Sciatic nerve (tissue), 2 donors: Measurements from ENCODE around the gene GNAZ. TPM values are rescaled to one million over a fixed set of nuclear protein-coding genes. Genes with fewer than 3 reads are reported as not detected.

Source experiments
- ATAC-seq: fragments of 200-7000 bp; cut with Tn5 transposase; one replicate; pipeline ENCODE4 v1.9.1; 2020; ENCODE audit warnings: mild to moderate bottlenecking, moderate library complexity
- DNase-seq: peaks from one replicate; pipeline ENCODE4 v3.0.0-alpha.2; 2020; ENCODE audit warnings: low spot score
- intact Hi-C: fragments of 100-400 bp; cut with DNase I; formaldehyde crosslinking; loops from one replicate; pipeline ENCODE4 v1.14.2; 2022
- total RNA-seq: library from RNA; stranded (reverse); fragmentation: NEBNext Ultra II Directional; extraction: Animal tissue kit (Norgen Biotek cat#: 25700); gene quantifications from one replicate; pipeline ENCODE4 v1.2.1, GENCODE V29; 2021
- donor health status: DM: no; HTN: no; CAD: no.
- donor health status: DM: no; HTN: no; CAD: no.

GNAZ gene
- total RNA-seq, 1 donor from 2014 or later: 22.8 TPM

DNA sequence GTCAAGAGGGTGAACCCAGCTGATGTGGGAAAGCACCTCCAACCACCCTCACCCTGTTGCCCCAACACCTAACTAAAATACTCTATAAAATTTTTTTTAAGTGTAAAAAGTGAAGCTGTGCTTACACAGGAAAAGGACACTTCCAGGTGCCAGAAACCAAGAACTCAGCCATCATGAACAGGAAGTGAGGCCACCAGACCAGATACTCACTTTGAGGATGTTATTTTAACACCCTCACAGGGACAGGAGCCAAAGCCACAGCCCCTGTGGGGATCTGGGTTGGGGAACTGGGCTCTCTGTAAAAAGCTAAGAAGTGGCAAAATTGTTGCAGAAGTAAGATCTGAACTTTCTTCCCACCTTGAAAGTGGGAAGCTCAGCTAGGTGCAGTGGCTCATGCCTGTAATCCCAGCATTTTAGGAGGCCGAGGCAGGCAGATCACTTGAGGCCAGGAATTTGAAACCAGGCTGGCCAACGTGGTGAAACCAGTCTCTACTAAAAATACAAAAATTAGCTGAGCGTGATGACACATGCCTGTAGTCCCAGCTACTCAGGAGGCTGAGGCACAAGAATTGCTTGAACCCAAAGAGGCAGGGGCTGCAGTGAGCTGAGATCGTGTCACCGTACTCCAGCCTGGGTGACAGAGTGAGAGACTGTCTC is 67.7 kb downstream of the GNAZ start:
- peak; percentile 25 for ATAC-seq
- no peak for DNase-seq
- intact Hi-C loops: no loop called here

DNA sequence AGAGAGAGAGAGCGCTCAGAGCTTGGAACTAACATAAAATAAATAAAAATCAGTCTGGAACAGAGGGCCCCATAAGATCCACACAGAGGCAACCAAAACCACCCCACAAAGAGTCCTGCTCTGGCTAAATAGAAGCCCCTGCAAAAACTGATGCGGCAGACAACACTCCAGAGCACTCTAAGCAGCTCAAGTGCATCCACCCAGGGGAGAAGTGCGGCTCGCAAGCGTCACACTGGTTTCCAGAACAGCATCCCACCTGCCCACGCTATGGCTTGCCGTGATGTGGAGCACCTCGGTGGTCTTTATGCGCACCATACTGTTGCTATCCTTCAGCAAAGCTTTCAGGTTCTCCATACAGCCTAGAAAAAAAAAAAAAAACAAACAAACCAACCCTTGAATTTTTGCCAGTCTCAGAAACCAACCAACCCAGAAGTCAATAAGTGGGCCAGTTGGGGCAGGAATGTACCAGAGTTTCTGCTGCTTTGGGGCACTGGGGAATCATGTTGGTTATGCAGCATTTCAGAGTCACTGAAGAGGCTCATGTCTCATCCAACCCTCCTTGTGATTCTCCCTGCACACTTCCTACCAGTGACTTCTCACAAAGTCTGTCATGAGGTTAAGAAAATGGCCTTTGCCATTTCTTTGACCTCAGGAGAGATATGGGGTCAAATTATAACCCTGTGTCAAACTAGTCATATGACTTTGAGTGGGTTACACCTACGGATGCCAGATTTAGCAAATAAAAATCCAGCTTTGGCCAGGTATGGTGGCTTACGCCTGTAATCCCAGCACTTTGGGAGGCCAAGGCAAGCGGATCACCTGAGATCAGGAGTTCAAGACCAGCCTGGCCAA is 68.5 kb downstream of the GNAZ start:
- no peak for DNase-seq
- no peak for ATAC-seq
- intact Hi-C loops: no loop called here

DNA sequence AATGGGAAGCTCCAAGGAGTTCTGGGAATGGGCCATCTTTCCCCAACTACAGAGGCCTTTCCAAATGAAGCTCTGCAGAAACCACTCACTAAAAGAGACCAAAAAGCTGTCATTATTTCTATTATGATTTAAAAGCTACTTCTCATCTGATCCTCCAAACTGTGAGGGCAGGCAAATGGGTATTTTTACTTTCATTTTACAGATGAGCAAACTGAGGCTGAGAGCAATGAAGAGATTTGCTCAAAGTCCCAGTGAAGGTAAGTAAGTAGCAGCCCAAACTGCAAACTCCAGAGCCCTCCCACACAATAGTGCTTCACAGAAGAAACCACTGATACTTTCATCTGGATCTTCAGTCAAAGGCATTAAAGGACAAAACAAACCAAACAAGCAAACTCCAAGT is 70.1 kb downstream of the GNAZ start:
- ATAC-seq: no peak
- DNase-seq: no peak
- intact Hi-C loops: no loop called here

DNA sequence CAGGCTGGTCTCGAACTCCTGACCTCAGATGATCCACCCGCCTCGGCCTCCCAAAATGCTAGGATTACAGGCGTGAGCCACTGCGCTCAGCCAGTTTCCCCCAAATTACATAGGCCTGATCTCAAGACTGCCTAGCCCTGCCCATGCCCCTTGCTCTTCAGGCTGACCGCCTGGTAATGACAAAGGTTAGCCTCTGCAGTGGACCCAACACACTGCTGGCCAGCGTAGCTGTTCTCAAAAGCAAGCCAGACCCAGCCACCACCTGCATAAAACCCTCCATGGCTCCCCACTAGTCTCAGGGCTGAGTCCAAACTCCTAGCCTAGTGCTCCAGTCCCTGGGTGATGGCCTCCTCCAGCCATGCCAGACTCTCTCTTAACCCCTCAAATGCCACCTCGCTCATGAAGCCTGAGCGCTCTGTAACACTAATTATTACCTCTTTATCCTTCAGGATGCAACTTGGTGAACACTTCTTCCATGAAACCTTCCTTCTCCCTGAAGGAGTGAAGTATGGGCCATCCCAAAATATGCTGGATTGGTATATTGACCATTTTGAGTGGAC is 72.3 kb downstream of the GNAZ start:
- intact Hi-C loops: no loop called here
- ATAC-seq (no peak), DNase-seq (no peak)

DNA sequence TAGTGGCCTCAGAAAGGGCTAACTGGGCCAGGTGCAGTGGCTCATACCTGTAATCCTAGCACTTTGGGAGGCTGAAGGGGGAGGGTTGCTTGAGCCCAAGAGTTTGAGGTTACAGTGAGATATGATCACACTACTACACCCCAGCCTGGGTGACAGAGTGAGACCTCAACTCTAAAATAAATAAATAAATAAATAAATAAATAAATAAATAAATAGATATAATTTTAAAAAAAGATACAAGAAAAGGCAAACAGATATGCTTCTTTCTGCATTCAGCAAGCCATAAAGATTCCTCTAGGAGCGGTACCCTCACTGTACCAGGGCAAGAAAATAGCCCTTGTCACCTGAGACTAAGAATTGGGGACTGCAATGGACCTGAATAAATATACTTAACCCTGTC is 72.8 kb downstream of the GNAZ start:
- intact Hi-C loops: no loop called here
- ATAC-seq: no peak
- DNase-seq: no peak

DNA sequence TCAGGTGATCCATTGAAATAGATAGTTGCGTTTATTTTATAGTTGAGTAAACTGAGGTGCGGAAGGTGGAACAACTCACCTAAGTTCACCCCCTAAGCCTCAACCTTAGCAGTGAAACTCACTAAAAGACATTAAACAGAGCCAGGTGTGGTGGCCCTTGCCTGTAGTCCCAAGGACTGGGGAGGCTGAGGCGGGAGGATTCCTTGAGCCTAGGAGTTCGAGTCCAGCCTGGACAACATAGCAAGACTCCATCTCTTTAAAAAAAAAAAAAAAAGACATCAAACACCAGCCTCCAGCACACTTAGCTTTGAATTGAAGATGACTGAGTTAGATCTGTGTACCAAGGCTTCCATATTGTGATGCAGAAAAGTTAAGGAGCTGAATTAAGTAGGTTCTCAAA is 74.1 kb downstream of the GNAZ start:
- intact Hi-C loops: no loop called here
- DNase-seq (no peak), ATAC-seq (no peak)

DNA sequence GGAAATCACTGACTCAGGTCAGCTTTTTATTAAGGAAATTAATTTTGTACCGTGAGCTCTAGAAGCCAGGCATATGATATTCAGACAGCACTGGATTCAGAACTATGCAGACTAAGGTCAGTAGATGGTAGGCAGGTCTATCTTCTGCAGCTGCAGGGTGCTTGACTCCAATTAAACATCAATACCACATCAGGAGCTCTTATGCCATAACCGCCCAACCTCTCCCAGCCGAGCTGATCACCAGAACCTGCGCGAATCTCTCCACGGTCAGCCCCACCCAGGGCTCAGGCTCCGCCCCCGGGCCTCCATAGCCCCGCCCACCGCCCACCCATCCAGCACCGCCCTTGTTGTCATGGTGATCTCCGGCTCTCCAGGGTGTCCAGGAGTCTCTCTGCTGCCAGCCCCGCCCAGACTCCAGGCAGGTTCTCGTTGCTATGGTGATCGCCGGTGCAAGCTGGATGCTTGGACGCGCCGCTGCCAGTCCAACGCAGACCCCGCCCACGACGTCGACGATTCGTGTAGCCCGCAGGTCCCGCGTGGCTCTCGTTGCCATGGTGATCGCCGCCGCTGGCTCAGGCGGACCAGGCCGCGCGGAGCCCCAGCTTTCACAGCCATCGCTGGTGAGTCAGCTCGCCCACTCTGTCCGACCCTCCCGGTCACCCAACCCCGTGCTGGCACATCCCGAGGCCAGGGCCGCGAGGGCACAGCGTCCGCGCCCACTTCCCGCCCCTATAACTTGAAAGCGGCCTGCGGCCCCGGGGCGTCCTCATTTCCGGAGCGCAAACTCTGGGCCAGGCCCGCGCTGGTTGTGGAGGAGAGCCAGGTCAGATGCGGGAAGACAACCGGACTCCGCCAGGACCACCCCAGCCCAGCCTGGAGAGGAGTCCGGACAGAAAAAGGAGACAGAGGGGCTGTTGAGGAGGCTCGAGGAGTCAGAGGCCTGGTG is 74.9 kb downstream of the GNAZ start, which contains the start of gene RAB36:
Gene RAB36 (plus strand): TSS at position 546 of the 946 bp plus-strand sequence. CDS start 1,140 bp downstream, outside the sequence.
- ATAC-seq (peak; percentile 95), DNase-seq (peak; percentile 100)
- intact Hi-C loops: no loop called here

DNA sequence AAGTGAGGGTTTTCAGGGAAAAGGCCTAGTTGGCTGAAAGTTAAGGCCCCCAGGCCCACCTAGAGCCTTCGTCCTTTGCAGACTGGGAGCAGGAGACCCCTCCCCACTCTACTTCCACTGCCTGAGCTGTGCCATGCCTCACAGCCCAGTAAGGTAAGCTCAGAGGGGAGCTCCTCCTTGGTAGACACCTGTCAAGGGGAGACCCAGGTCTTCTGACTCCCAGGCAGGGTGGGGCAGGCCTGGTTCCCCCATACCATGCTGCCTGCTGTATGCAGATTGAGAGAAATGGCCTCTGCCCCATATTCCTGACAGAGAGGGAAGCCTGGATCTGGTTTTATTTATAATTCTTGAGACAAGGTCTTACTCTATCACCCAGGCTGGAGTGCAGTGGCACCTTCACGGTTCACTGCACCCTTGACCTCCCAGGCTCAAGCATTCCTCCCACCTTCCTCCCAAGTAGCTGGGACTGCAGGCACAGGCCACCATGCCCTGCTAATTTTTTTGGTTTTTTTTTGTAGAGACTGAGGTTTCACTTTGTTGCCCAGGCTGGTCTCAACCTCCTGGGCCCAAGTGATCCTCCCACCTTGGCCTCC is 75.7 kb downstream of the GNAZ start:
- ATAC-seq (no peak), DNase-seq (no peak)
- intact Hi-C loops: no loop called here

DNA sequence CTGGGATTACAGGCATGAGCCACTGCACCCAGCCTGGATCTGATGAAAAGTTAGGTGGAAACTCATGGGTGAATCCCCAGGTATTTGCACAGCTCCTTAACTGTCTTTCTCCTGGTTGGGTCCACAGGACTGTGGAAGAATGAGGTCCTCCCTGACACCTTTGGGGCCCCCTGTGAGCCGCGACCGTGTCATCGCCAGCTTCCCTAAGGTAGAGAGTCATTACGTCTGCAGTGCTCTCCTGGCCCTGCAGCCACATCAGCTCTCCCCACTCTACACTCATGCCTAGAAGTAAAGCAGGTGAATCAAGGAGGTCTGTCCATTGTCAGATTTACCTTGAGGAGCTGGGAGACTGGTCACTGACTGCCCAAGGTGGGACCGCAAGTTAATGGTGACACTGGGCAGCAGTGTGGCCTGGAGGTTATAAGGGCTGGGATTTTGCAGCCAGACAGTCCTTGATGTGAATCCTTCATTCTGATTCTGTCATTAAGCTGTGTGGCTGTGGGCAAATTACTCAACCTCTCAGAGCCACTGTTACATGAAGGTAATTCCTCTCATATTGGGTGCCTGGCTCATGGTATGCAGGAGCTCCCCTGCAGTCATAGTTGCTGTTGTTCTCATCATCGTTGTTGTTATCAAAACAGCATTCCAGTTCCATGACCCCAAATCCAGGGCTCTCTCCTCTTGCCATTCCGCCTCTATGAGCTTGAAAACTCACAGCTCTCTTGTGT is 76.3 kb downstream of the GNAZ start:
- intact Hi-C loops: no loop called here
- ATAC-seq: no peak
- DNase-seq: no peak

DNA sequence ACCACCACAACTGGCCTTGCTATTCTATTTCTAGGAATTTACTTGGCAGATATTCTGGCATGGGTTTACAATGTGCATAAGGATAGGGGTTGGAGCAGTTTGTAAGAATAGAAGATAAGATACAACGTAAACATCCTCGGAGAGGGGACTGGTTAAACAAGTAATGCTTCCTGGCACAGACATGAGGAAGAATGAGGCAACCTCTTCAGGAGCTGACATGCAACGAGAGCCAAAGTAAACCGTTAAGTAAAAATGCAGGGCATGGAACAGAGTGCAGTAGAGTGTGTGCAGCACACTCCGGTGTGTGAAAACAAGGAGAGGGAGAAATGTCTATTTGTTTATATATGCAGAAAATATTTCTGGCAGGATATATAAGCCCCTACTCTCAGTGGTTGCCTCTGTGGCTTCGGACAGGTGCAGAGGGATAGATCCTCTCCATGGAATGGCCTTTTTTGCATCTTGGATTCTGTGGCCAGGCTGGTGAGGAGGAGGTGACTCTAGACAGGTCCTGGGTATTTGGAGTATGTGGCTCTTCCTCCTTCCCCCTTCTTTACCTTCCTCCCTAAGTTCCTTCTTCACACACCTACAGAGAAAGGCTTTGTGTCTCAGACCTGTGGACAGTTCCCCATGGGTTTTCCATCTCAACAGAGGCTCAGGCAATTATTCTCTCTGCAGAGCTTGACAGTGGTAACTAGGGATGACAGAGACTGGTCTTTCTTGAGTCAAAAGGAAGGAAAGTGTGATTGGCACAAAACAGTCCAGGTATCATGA is 77.5 kb downstream of the GNAZ start:
- intact Hi-C loops: no loop called here
- ATAC-seq (no peak), DNase-seq (no peak)

DNA sequence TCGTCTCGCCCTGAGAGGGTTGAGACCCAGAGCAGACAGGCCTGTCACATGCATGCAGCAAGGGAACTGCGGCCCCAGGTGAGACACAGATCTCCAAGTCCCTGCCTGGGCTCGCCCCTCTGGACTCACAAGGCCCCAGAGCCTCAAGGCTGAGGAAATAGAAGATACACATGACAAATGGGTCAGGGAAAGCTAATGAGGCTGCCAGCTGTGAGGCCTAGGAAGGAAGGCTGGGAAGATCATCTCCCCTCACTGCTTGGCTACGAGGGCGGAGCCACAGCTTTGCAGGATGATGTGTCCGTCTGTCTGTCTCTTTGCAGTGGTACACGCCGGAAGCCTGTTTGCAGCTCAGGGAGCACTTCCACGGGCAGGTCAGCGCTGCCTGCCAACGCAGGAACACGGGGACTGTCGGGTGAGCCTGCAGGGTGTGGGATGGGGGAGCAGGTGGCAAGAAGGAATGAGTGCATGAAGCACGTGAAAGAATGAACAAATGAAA is 79.5 kb downstream of the GNAZ start:
- intact Hi-C loops: no loop called here
- no peak for ATAC-seq
- DNase-seq: no peak

DNA sequence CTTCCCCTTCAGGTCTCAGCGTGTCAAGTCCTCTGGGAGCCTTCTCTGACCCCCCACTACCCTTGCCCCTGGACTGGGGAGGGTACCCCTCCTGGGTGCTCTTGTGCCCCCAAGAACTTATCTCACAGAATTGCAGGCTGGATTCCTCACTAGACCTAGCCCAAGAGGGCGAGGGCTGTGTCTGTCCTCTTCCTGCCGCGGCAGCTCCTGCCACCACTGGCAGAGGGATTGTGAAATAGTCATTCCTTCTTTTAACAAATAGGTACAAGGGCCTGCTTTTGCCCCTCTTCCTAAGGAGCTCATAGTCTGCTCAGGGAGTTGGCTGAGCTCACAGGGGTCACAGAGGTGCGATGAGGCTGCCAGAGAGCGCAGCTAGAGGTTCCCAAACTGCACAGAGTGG is 80.4 kb downstream of the GNAZ start:
- ATAC-seq (no peak), DNase-seq (no peak)

DNA sequence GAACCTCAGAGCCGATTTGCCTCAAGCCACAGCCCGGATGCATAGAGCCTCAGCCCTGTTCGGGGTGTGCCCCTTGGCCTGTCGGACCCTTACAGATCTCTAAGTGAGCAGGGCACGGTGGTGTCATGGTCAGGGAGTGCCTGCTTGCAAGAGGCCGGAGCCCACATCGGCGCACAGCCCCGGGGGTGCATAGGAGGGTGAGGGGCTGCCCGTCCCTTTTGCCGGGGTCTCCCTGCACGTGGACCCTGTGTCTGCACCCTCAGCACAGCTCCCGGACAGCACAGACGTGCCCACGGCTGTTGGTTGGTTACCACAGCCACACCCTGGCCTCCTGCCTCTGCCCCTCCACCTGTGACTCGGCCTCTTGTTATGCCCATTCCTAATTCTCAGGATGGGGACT is 81.5 kb downstream of the GNAZ start:
- ATAC-seq (no peak), DNase-seq (no peak)
- intact Hi-C loops: no loop called here

More for the DNA sequence above, 80.4 kb downstream of the GNAZ start:
- intact Hi-C loops: no loop called here

DNA sequence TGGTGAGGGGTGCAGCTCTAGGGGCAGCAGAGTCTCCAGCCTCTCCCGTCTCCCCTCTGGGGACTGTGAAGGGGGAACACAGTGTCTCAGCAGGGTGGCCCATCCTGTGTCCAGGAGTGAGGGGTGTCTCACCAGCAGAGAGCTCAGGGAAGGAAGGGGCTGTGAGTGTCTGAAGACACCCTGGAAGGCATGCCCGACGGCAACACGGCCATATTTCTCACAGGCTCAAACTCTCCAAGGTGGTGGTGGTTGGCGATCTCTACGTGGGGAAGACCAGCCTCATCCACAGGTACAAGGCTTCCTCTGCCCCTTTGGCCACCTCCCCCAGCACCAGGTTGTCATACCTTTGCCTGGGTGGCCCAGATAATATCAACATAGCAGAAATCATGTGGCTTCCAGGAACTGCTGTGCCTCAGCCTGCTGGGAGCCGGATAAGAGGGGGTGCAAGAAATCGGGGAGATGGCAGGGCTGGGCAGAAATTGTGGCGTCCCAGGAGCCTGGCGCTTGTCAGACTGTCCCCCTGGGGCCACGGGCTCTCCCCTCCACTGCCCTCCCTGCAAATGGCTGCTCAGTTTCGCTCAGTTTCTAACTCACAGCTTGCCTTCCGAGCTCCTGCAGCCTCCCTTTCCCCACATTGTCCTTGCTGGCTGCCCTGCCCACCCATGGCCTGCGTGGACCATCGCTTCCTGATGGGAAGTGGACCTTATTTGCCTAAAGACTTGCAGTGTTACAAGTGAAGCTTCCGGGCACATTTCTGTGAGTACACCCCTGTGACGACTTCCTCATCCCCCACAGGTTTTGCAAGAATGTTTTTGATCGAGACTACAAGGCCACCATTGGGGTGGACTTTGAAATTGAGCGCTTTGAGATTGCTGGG is 82.2 kb downstream of the GNAZ start:
- intact Hi-C loops: no loop called here
- no peak for ATAC-seq

DNA sequence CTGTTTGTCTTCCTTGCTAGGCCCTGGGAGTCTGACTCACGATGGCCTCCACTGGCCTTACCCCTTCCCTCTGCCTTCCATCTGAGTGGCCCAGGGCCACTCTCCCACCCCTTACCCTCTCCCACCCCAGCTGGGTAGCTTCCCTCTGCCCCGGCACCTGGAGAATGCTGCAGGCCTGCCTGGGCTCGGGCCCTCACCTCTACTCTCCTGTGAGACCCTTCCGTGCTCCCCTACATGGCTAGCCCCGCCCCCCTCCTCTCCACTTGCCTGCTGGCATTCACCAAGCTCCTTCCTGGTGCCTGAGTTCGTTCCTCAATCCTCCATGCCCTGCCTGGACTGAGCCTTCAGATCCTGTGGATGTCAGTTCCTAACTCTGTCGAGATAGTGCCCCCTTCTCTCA is 83.7 kb downstream of the GNAZ start:
- no peak for ATAC-seq
- DNase-seq: no peak
- intact Hi-C loops: no loop called here

More for the DNA sequence above, 82.2 kb downstream of the GNAZ start:
- DNase-seq: no peak

DNA sequence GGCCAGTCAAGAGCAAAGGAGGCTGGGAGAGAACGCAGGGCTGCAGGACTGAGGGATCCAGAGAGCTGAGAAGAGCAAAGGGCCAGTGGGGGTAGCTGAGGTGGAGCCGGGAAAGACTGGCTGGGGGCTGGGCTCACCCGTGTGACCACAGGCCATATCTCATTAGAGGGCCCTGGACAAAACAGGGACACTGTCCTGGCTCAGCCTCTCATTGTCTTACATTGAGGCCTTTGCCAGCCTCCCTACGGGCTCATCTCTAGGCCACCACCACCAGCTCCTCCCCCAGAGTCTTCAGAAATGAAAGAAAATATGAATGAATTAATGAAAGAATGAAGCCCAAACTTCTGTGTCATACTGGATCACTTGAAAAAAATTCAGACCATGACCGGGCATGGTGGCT is 84.1 kb downstream of the GNAZ start:
- ATAC-seq (no peak), DNase-seq (no peak)
- intact Hi-C loops: no loop called here
